Stimulated activated naive CD8-positive, alpha-beta T cell treated with anti-CD3 and anti-CD28 coated beads, Interleukin-15, Interleukin-2, amounts not matched to agents 100 ng/mL and 50 ng/mL, for 24 hours (primary cell): ENCODE measurements around the gene XRCC3.

Experiments
- H3K27ac Mint-ChIP-seq: one replicate; pipeline ENCODE4 v1.8.0; 2021; ENCODE audit warnings: mild to moderate bottlenecking, mixed read lengths
- H3K27me3 Mint-ChIP-seq: one replicate; pipeline ENCODE4 v1.8.0; 2021; ENCODE audit warnings: mixed read lengths
- H3K36me3 Mint-ChIP-seq: one replicate; pipeline ENCODE4 v1.8.0; 2021; ENCODE audit warnings: low read depth, mixed read lengths
- H3K4me1 Mint-ChIP-seq: one replicate; pipeline ENCODE4 v1.8.0; 2021; ENCODE audit warnings: low read depth, mixed read lengths
- H3K4me3 Mint-ChIP-seq: one replicate; pipeline ENCODE4 v1.8.0; 2021; ENCODE audit warnings: mild to moderate bottlenecking, mixed read lengths
- H3K9me3 Mint-ChIP-seq: one replicate; pipeline ENCODE4 v1.8.0; 2021; ENCODE audit warnings: mixed read lengths

Gene XRCC3

GRCh38 chr14:103742499-103743255 is 27.4 kb upstream of the XRCC3 start:
- no peaks in the 10 kb centered on the region for H3K4me1 Mint-ChIP-seq
- H3K27me3 Mint-ChIP-seq = no peaks in the 10 kb centered on the region
- no peak overlapping the region for H3K4me3 Mint-ChIP-seq
- no peaks in the 10 kb centered on the region for H3K9me3 Mint-ChIP-seq
- peaks cover 4% of the 10 kb centered on the region for H3K36me3 Mint-ChIP-seq
- no peak overlapping the region for H3K27ac Mint-ChIP-seq

DNA sequence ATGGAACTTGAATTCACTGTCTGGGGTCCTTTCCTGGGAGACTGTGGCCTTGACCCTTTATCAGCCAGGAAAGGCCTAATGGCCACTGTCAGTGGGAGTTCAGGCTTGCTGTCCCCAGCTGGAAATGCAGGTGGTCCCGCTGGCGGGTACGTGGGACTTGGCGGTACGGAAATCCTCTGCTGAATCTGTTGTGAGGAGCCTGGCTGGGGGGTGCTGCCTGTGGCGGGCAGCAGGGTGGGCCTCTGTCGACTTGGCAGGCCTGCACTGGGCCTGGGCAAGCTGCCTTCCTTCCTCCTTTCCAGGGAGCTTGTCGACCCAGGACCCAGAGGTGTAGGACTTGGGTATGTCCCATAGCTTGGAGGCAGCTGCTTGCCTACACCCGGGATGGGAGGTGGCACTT is 26.6 kb upstream of the XRCC3 start:
- Mint-ChIP-seq H3K4me1 (no peaks in the 10 kb centered on the region), H3K9me3 (no peaks in the 10 kb centered on the region), H3K27me3 (no peaks in the 10 kb centered on the region), H3K4me3 (no peak overlapping the region), H3K27ac (no peak overlapping the region), H3K36me3 (peaks cover 5% of the 10 kb centered on the region)

DNA sequence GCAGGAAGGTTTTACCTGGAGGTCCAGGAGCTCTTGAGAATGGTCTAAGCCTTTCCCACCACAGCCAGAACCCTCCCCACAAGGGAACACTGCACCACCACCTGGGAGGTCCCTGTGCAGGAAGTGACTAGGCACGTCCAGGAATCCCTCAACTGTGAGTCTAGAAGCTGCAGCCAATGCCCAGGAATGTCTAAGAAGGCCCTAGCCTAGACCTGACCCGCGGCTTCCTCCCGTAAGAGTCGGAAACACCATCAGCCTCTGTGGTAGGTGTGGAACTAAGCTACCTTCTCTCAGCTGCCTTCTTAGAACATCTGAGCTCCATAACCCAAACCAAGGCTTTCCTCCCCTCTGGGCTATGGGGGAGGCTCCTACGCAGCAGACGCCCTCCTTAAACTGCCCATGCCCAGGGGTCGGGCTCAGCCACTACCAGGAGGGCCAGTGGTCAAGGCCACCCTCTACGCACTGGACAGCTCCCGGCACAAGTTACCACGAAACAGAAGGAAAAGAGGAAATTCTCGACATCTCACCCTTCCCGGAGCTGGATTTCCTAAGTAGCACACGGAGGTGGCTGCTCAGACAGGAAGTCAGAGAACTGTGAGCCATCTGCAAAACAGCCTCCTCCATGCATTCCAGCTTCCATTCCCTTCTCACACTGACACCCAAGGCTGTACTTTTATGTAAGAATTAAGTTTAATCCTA is 25.9 kb upstream of the XRCC3 start:
- Mint-ChIP-seq H3K27ac (no peak overlapping the region), H3K4me3 (no peak overlapping the region)

DNA sequence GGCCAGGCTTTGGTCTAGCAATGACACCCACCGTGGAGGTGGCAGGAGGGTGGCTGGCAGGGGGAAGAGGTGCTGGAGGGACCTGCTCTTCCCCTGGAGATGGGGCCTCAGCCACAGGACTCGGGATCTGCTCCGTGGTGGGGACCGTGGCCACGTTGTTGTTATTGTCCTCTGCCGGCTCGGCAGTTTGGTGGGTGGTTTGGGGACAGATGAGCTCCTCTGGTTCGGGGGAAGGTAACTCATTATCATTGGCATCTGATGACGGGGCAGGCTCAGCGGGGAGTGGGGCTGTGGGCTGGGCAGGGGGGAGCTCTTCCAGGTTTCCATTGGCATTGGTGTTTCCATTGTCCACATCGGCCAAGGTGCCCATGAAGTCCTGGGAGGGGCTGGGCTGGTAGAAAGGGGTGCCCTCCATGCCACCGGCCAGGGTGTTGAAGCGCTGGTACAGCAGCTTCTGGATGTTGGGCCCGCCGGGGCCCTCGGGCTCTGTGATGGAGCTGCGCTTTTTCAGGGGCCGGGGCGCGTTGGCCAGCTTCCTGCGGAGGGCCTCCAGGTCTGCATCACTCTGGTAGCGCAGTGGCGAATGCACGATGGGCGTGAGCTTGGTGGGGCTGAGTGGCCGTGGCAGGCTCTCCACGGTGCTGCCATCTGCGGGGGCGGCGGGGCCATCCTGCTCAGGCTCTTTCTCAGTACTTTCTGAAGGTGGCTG is 24.7 kb upstream of the XRCC3 start:
- H3K27me3 Mint-ChIP-seq = no peaks in the 10 kb centered on the region
- no peak overlapping the region for H3K27ac Mint-ChIP-seq
- H3K9me3 Mint-ChIP-seq = no peaks in the 10 kb centered on the region
- no peak overlapping the region for H3K4me3 Mint-ChIP-seq
- no peaks in the 10 kb centered on the region for H3K4me1 Mint-ChIP-seq
- peaks cover 5% of the 10 kb centered on the region for H3K36me3 Mint-ChIP-seq

More for the DNA sequence above, 25.9 kb upstream of the XRCC3 start:
- Mint-ChIP-seq H3K27me3 (no peaks in the 10 kb centered on the region), H3K9me3 (no peaks in the 10 kb centered on the region), H3K4me1 (no peaks in the 10 kb centered on the region), H3K36me3 (peaks cover 5% of the 10 kb centered on the region)

DNA sequence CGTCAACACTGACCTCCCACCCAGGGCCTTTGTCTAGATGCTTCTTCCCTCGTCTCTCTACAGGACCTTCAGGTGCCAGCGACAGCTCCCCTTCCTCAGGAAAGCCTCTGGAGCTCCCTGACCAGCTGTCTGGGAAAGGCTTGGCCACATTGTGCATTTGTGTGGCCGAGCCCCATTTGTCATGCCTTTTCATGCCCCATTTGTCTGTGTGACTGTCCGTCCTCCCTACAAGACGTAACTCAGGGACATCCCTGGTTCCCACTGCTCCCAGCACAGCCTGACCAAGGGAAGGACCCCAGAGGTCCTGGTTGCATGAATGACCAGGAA is 24.2 kb upstream of the XRCC3 start:
- Mint-ChIP-seq H3K27ac (no peak overlapping the region), H3K4me1 (no peaks in the 10 kb centered on the region), H3K9me3 (no peaks in the 10 kb centered on the region), H3K36me3 (peaks cover 5% of the 10 kb centered on the region), H3K27me3 (no peaks in the 10 kb centered on the region), H3K4me3 (no peak overlapping the region)

DNA sequence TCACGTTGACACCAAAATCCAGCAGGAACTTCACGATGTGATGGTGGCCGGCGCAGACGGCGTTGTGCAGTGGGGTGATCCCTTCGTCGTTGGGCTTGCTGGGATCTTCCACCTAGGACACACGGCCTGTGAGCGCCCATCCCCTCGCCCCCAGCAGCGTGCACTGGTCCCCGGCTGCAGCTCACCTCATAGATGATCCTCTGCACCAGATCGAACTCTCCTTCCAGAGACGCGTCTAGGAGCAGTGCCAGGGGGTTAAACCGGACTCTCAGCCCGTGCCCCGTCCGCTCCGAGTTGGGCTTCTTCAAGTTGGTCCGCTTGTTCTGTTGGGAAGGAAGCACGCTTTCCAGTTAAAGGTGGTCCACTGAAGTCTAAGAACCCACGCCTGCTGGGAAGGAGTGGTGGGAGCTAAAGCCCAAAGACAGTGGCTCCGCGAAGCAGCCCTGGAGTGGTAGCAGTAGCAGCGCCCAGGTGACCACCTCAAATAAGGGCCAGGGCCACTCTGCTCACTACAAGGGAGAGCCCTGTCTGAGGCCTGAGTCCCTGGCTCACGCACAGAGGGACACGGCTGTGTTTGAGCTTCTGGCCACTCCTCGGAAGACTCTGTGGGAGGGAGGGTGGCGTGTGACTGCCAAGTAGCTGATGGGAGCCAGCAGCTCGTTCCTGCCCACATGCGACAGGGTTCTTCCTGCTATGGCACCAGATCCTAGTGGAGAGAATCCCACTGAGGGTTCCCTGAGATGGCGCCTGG is 23.6 kb upstream of the XRCC3 start:
- no peak overlapping the region for H3K4me3 Mint-ChIP-seq
- H3K9me3 Mint-ChIP-seq = no peaks in the 10 kb centered on the region
- no peaks in the 10 kb centered on the region for H3K4me1 Mint-ChIP-seq
- no peaks in the 10 kb centered on the region for H3K27me3 Mint-ChIP-seq
- H3K36me3 Mint-ChIP-seq = peaks cover 5% of the 10 kb centered on the region
- no peak overlapping the region for H3K27ac Mint-ChIP-seq

DNA sequence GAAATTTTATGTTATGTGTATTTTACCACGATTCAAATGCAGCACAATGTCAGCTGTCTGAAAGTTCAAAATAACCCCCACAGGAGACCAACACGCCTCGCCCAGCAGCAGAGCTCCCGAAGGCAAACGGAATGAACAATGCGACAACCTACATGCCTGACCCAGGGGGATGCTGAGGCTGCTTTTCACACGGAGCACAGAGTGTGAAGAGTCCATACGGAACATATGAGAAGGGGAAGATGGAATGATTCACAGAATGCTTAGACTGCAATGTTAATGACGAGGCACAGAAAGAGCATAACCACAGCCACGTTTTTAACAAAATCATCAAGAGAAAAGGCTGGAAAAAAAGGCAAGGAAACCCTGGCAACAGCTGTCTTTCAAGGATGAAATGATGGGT is 22.9 kb upstream of the XRCC3 start:
- Mint-ChIP-seq H3K4me3 (no peak overlapping the region), H3K36me3 (peaks cover 5% of the 10 kb centered on the region), H3K27ac (no peak overlapping the region), H3K9me3 (no peaks in the 10 kb centered on the region), H3K27me3 (no peaks in the 10 kb centered on the region), H3K4me1 (no peaks in the 10 kb centered on the region)

GRCh38 chr14:103737432-103738045 is 22.3 kb upstream of the XRCC3 start:
- no peak overlapping the region for H3K4me3 Mint-ChIP-seq
- H3K27ac Mint-ChIP-seq = no peak overlapping the region
- H3K27me3 Mint-ChIP-seq = no peaks in the 10 kb centered on the region
- no peaks in the 10 kb centered on the region for H3K4me1 Mint-ChIP-seq
- peaks cover 9% of the 10 kb centered on the region for H3K36me3 Mint-ChIP-seq
- no peaks in the 10 kb centered on the region for H3K9me3 Mint-ChIP-seq

DNA sequence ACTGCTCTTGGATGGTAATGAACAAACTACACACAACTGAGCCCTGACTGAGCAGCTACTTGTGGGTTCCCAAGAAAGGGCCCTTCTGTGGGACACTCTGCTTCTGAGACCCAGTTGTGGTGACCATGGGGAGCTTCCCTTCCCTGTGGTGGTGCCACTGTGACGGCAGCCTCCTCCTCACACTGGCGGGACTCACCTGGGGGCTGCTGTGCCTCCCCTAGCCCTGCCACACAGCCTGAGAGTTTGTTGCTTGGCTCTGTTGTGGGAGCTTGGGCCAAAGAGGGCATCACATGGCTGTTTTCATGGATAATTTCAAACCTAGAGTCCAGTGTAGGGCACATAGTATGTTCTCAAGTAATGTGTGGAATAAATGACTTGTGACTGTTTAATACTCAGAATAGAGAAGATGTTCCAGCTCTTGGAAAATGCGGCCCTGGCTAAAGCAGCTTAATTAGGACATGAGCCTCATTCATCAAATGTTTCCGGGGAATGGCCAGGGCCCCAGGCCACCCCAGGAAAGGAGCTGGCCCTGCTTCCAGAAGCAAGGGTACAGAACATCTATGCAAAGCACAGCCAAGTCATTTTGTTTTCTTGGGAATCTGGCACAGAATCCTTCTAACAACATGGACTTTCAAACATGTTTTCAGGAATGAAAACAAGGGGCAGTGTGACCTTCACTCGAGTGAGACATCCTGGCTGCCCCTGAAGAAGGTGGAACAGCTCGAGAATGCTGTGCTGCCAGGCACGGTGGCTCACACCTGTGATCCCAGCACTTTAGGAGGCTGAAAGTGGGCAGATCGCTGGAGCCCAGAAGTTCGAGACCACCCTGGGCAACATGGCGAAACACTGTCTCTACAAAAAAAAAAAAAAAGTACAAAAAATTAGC is 21.5 kb upstream of the XRCC3 start:
- Mint-ChIP-seq H3K27ac (no peak overlapping the region), H3K36me3 (peaks cover 9% of the 10 kb centered on the region), H3K4me1 (no peaks in the 10 kb centered on the region), H3K4me3 (no peak overlapping the region), H3K9me3 (no peaks in the 10 kb centered on the region), H3K27me3 (no peaks in the 10 kb centered on the region)

- H3K4me1 Mint-ChIP-seq = no peaks in the 10 kb centered on the region
- no peak overlapping the region for H3K4me3 Mint-ChIP-seq
- no peaks in the 10 kb centered on the region for H3K9me3 Mint-ChIP-seq
- peaks cover 9% of the 10 kb centered on the region for H3K36me3 Mint-ChIP-seq
- peak overlapping the region; percentile 16 for H3K27ac Mint-ChIP-seq
- H3K27me3 Mint-ChIP-seq = no peaks in the 10 kb centered on the region
These were observed 20.7 kb upstream of the XRCC3 start for GRCh38 chr14:103735815-103736545.

DNA sequence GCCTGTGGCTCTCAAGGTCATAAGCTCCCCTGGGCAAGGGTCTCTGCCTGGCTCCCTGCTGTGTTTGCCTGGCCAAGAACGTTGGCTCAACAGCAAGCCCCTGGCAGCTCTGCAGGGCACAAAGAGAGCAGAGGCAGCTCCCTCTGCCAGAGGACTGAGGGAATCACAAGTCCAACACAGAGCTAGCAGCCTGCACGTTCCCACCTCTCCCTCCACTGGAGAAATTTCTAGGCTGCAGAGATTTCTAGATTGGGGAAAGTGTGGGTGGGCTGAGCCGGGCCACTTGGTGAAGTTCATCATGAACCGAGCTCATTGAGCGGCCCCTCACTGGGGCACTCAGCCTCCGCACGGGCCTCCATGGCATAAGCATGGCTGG is 20.2 kb upstream of the XRCC3 start:
- H3K27me3 Mint-ChIP-seq = no peaks in the 10 kb centered on the region
- no peak overlapping the region for H3K4me3 Mint-ChIP-seq
- peaks cover 9% of the 10 kb centered on the region for H3K36me3 Mint-ChIP-seq
- H3K9me3 Mint-ChIP-seq = no peaks in the 10 kb centered on the region
- no peak overlapping the region for H3K27ac Mint-ChIP-seq
- no peaks in the 10 kb centered on the region for H3K4me1 Mint-ChIP-seq

- Mint-ChIP-seq H3K4me3 (no peak overlapping the region), H3K4me1 (no peaks in the 10 kb centered on the region), H3K27me3 (no peaks in the 10 kb centered on the region), H3K9me3 (no peaks in the 10 kb centered on the region), H3K27ac (no peak overlapping the region), H3K36me3 (peaks cover 9% of the 10 kb centered on the region)
These were observed 19.8 kb upstream of the XRCC3 start for GRCh38 chr14:103735022-103735421.

GRCh38 chr14:103734081-103734888 is 19.0 kb upstream of the XRCC3 start:
- no peaks in the 10 kb centered on the region for H3K4me1 Mint-ChIP-seq
- no peaks in the 10 kb centered on the region for H3K9me3 Mint-ChIP-seq
- H3K4me3 Mint-ChIP-seq = no peak overlapping the region
- no peaks in the 10 kb centered on the region for H3K27me3 Mint-ChIP-seq
- H3K36me3 Mint-ChIP-seq = peaks cover 9% of the 10 kb centered on the region
- H3K27ac Mint-ChIP-seq = no peak overlapping the region
